Sigmoid colon (tissue), 4 donors: ENCODE measurements around the gene NUP98.

Experiments used
- CTCF ChIP-seq, 4 experiments: fragments of 450-650 bp in 3 of 4; fragments of 200-600 bp in 1 of 4; IDR thresholded peaks; one replicate each; pipeline ENCODE4 v1.5.1; 2016 to 2019; ENCODE audit warnings: antibody characterized with exemption in 4 of 4, mild to moderate bottlenecking in 3 of 4, moderate library complexity in 2 of 4
- EP300 ChIP-seq, 4 donors: sonication (generic); formaldehyde crosslinking; IDR thresholded peaks; one replicate each; pipeline ENCODE4 v1.6.1; 2017; ENCODE audit warnings: antibody characterized with exemption in 4 of 4

- TF ChIP-seq CTCF (IDR thresholded peaks at IDR 0.05): no peak
- TF ChIP-seq EP300 (IDR thresholded peaks at IDR 0.05): no peak
Observed at GRCh38 chr11:3745161-3745560, 52.2 kb downstream of the NUP98 start.
